Progenitor cell of endocrine pancreas (in vitro differentiated cells): Measurements from ENCODE around the gene TEX101. TPM values are rescaled to one million over a fixed set of nuclear protein-coding genes. Genes with fewer than 3 reads are reported as not detected.
"Not testable (repeated sequence)": the region's sequence is repeated elsewhere in the genome, so short reads cannot be mapped to it uniquely, and the experiment has no call there.

Source experiments
- DNase-seq: peaks from one replicate; pipeline ENCODE4 v3.0.0; 2021; ENCODE audit warnings: low spot score; ENCODE audit not compliant: unreplicated experiment
- H3K27ac Mint-ChIP-seq: 2 replicates; pipeline ENCODE4 v1.8.0; 2021; ENCODE audit warnings: mild to moderate bottlenecking, moderate library complexity, mixed read lengths
- H3K27me3 Mint-ChIP-seq: 2 replicates; pipeline ENCODE4 v1.8.0; 2021; ENCODE audit warnings: mixed read lengths
- H3K36me3 Mint-ChIP-seq: 2 replicates; pipeline ENCODE4 v1.8.0; 2022; ENCODE audit warnings: mixed read lengths; ENCODE audit not compliant: insufficient read depth
- H3K4me1 Mint-ChIP-seq: 2 replicates; pipeline ENCODE4 v1.8.0; 2021; ENCODE audit warnings: low read depth, mixed read lengths
- H3K4me3 Mint-ChIP-seq: 2 replicates; pipeline ENCODE4 v1.8.0; 2021; ENCODE audit warnings: low read depth, mild to moderate bottlenecking, moderate library complexity, mixed read lengths
- H3K9me3 Mint-ChIP-seq: 2 replicates; pipeline ENCODE4 v1.8.0; 2021; ENCODE audit warnings: low read depth, mixed read lengths
- long read RNA-seq: library from polyadenylated mRNA; unstranded; transcript quantifications from one replicate; pipeline ENCODE4 v2.0.0, GENCODE V29; 2020
- total RNA-seq: library from RNA; stranded (reverse); gene quantifications from 2 replicates; pipeline ENCODE4 v1.2.1, GENCODE V29; 2021
- TF ChIP-seq, protein P1 (sequence below): fragments of 200-600 bp; sonication (generic); IDR thresholded peaks from one replicate; pipeline ENCODE4 v1.5.0; 2021; ENCODE audit warnings: antibody characterized with exemption, mild to moderate bottlenecking; ENCODE audit not compliant: unreplicated experiment

Gene TEX101, protein sequence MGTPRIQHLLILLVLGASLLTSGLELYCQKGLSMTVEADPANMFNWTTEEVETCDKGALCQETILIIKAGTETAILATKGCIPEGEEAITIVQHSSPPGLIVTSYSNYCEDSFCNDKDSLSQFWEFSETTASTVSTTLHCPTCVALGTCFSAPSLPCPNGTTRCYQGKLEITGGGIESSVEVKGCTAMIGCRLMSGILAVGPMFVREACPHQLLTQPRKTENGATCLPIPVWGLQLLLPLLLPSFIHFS
- total RNA-seq = not detected in 2 replicates
- long read RNA-seq = 0 reads

DNA sequence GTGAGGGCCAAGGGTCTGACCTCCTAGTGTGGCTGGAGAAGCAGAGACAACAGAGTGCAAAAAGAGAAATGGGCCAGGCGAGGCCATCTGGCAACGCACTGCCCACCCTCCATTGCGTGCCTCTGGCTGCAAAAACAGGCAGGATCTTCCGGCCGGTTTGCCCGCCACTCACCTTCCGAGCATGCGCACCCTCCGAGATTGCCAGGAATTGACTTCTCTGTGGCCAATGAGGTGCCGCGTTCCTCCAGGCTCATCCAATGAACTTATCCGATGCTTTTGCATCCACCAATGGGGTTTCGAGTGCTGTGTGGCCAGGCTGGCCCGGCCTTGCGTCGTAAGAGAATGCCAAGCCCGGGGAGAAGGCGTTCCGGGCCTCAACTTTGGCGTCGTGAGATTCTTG, at the start of gene TEX101:
TSS of gene TEX101 (plus strand) at position 337 of the 400 bp plus-strand sequence. CDS start 1,030 bp downstream, outside the sequence.
- DNase-seq = no peak
- TF ChIP-seq, protein P1, sequence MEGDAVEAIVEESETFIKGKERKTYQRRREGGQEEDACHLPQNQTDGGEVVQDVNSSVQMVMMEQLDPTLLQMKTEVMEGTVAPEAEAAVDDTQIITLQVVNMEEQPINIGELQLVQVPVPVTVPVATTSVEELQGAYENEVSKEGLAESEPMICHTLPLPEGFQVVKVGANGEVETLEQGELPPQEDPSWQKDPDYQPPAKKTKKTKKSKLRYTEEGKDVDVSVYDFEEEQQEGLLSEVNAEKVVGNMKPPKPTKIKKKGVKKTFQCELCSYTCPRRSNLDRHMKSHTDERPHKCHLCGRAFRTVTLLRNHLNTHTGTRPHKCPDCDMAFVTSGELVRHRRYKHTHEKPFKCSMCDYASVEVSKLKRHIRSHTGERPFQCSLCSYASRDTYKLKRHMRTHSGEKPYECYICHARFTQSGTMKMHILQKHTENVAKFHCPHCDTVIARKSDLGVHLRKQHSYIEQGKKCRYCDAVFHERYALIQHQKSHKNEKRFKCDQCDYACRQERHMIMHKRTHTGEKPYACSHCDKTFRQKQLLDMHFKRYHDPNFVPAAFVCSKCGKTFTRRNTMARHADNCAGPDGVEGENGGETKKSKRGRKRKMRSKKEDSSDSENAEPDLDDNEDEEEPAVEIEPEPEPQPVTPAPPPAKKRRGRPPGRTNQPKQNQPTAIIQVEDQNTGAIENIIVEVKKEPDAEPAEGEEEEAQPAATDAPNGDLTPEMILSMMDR = no peak
- Mint-ChIP-seq H3K4me1 (no peaks in the 10 kb centered on the region), H3K4me3 (no peak within 1 kb of the TSS), H3K36me3 (peaks cover 3% of the 10 kb centered on the region), H3K9me3 (peaks cover 27% of the 10 kb centered on the region), H3K27me3 (no peaks in the 10 kb centered on the region), H3K27ac (no peak within 1 kb of the TSS)

DNA sequence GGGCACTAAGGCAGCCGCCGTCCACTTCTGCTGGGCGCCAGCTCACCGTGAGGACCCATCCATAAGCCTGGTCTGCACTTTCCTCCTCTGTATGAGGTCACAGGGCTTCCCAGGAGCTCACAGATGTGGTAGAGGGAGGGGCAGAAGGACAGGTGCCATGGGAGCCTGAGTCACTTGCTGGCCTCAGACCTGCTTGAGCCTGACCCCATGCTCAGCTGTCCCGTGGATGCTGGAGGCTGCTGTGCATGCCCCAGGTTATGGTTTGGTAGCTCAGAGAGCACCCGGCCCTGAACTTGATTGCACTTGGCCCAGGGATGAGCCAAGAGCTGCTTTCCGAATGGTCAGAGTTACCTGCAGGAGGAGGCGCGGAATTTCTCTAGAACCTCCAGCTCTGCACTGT, 49.0 kb upstream of the TEX101 start:
- H3K36me3 Mint-ChIP-seq, H3K9me3 Mint-ChIP-seq, H3K27ac Mint-ChIP-seq, DNase-seq, H3K27me3 Mint-ChIP-seq, H3K4me1 Mint-ChIP-seq, H3K4me3 Mint-ChIP-seq: not testable (repeated sequence)

DNA sequence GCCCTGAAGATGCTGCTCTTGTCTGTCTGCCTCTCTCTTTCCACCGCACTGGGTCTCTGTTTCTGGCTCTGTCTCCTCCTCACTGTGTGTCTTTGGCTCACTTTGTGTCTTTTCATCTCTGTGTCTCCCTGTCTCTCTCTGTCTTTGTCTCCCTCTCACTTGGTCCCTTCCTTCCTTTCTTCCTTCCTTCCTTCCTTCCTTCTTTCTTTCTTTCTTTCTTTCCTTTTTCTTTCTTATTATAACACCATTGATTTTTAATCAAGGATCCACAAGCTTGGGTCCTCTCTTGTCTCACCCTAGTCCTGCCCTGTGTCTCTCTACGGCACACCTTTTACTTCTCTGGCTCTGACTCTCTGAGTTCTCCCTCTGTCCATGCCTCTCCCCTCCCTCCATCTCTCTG, 46.9 kb upstream of the TEX101 start:
- Mint-ChIP-seq H3K27ac (no peak overlapping the region), H3K4me3 (no peak overlapping the region), H3K4me1 (no peaks in the 10 kb centered on the region), H3K9me3 (peaks cover 14% of the 10 kb centered on the region), H3K27me3 (peaks cover 9% of the 10 kb centered on the region), H3K36me3 (no peaks in the 10 kb centered on the region)
- DNase-seq = no peak
- TF ChIP-seq, protein P1 = no peak

DNA sequence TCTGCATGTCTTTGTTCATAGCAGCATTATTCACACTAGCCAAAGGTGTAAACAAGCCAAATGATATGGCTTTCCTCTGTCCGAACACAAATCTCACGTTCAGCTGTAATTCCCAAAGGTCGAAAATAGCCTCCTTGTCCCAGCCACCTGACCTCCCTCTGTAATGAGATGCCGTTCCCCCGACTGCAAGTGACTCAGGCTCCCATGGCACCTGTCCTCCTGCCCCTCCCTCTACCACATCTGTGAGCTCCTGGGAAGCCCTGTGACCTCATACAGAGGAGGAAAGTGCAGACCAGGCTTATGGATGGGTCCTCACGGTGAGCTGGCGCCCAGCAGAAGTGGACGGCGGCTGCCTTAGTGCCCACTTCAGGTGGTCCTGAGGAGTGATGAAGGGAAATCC, 45.8 kb upstream of the TEX101 start:
- not testable (repeated sequence) for H3K27ac Mint-ChIP-seq, H3K27me3 Mint-ChIP-seq, H3K36me3 Mint-ChIP-seq, H3K4me3 Mint-ChIP-seq, H3K4me1 Mint-ChIP-seq, DNase-seq
- peaks cover 14% of the 10 kb centered on the region for H3K9me3 Mint-ChIP-seq

DNA sequence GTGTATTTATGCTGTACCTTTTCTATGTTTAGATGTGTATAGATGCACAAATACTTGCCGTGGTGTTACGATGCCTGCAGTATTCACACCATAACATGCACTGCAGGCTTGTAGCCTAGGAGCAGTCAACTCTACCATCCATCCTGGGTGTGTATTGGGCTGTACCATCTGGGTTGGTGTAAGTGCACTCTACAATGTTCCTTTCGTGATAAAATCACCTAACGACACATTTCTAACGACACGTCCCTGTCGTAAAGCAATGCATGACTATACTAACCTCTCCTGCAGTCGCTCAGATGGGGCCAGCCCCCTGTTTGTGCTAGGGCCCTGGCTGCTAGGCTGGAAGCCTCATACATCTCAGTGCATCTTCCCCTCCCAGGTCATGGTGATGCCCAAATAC, 42.8 kb upstream of the TEX101 start:
- TF ChIP-seq, protein P1 = no peak
- no peak overlapping the region for H3K27ac Mint-ChIP-seq
- H3K27me3 Mint-ChIP-seq = peaks cover 6% of the 10 kb centered on the region
- no peak overlapping the region for H3K4me3 Mint-ChIP-seq
- no peak for DNase-seq
- no peaks in the 10 kb centered on the region for H3K36me3 Mint-ChIP-seq
- H3K9me3 Mint-ChIP-seq = peaks cover 14% of the 10 kb centered on the region
- no peaks in the 10 kb centered on the region for H3K4me1 Mint-ChIP-seq

DNA sequence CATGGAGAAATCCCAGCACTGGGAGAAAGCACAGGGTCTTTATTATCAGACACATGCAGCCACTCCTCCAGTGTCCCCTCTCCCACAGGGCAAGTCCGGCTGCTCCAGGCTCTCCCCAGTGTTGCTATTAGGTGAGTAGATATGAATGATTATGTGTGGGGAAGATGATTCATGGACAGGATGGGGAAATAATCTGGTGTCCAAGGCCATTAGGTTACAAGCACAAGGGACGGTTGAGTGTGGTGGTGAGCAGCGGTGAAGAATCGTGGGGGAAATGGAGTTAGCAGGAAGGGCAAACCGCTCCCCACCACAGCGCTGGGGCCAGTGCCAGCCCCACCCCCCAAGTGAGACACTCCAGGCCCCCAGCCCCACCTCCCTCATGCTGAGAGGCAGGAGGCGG, 42.2 kb upstream of the TEX101 start:
- Mint-ChIP-seq H3K27me3 (peaks cover 6% of the 10 kb centered on the region), H3K4me3 (no peak overlapping the region), H3K9me3 (peaks cover 14% of the 10 kb centered on the region), H3K4me1 (no peaks in the 10 kb centered on the region), H3K36me3 (no peaks in the 10 kb centered on the region), H3K27ac (no peak overlapping the region)
- TF ChIP-seq, protein P1 = no peak
- DNase-seq = no peak

DNA sequence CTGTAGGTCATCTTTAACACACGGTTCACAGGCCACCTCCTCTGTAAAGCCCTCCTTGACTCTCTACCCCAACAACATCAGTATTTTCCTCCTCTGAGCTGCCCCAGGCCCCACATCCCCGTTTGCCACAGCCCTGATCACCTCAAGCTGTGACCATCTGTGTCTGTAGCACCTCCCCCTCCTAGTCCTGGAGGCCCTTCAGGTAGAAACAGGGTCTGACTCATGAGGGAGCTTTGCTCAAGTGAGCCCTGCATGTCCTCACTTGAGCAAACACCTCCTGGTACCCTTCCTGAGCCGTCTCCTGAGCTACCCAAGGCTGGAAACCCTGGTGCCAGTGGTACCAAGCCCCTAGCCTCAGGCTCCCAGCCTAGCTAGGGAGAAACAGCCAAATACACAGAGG, 37.1 kb upstream of the TEX101 start:
- not testable (repeated sequence) for H3K9me3 Mint-ChIP-seq, DNase-seq, H3K4me3 Mint-ChIP-seq, H3K36me3 Mint-ChIP-seq, H3K27me3 Mint-ChIP-seq, H3K27ac Mint-ChIP-seq
- H3K4me1 Mint-ChIP-seq = peaks cover 10% of the 10 kb centered on the region
